ENCODE results near the gene EFEMP1. TPM values are rescaled to one million over a fixed set of nuclear protein-coding genes. Genes with fewer than 3 reads are reported as not detected.

EFEMP1 gene, protein sequence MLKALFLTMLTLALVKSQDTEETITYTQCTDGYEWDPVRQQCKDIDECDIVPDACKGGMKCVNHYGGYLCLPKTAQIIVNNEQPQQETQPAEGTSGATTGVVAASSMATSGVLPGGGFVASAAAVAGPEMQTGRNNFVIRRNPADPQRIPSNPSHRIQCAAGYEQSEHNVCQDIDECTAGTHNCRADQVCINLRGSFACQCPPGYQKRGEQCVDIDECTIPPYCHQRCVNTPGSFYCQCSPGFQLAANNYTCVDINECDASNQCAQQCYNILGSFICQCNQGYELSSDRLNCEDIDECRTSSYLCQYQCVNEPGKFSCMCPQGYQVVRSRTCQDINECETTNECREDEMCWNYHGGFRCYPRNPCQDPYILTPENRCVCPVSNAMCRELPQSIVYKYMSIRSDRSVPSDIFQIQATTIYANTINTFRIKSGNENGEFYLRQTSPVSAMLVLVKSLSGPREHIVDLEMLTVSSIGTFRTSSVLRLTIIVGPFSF
- total RNA-seq, result 51.9 and 213 TPM in 2 replicates

GRCh38 chr2:55923091-55923981 is at the start of gene EFEMP1:
Gene EFEMP1, minus strand, starts transcription at chr2:55923782. Its CDS starts 1,342 bp downstream, at chr2:55922440.

Other genes with a start within 250 kb of the EFEMP1 start
- gene PNPT1, start 229.9 kb downstream of the EFEMP1 start, total RNA-seq, result 37.0 and 55.4 TPM in 2 replicates